HepG2 (cell line): Measurements from ENCODE around the gene NLGN2. TPM values are rescaled to one million over a fixed set of nuclear protein-coding genes. Genes with fewer than 3 reads are reported as not detected.
A peak's percentile ranks its signal among the peaks of the same experiment; 100 is the strongest.

Experiments used
- CEBPZ ChIP-seq: IDR thresholded peaks from 2 replicates; pipeline ENCODE4 v1.6.1; 2012; ENCODE audit warnings: low read length, improper control_type of control experiment
- GMEB1 ChIP-seq: sonication (generic); formaldehyde crosslinking; IDR thresholded peaks from 2 replicates; pipeline ENCODE4 v1.5.1; 2020; ENCODE audit warnings: missing genetic modification reagents, mild to moderate bottlenecking, borderline replicate concordance
- KDM5A ChIP-seq: fragments of 200-600 bp; sonication (generic); IDR thresholded peaks from 2 replicates; pipeline ENCODE4 v1.7.0; 2018; ENCODE audit warnings: antibody characterized with exemption, mild to moderate bottlenecking, low read length, borderline replicate concordance
- MLX ChIP-seq: IDR thresholded peaks from 2 replicates; pipeline ENCODE4 v1.6.1; 2016
- RNF2 ChIP-seq: fragments of 450-650 bp; conservative IDR thresholded peaks from 2 replicates; pipeline ENCODE4 v1.6.1; 2016; ENCODE audit warnings: low read depth
- SIX1 ChIP-seq: sonication (generic); formaldehyde crosslinking; IDR thresholded peaks from 2 replicates; pipeline ENCODE4 v1.4.0; 2020; ENCODE audit warnings: missing genetic modification reagents, borderline replicate concordance
- ZFP36L2 ChIP-seq: sonication (generic); formaldehyde crosslinking; IDR thresholded peaks from 2 replicates; pipeline ENCODE4 v1.4.0; 2020; ENCODE audit warnings: missing genetic modification reagents
- ZNF318 ChIP-seq: sonication (generic); formaldehyde crosslinking; IDR thresholded peaks from 2 replicates; pipeline ENCODE4 v1.4.0; 2020; ENCODE audit warnings: mild to moderate bottlenecking, missing genetic modification reagents
- ZNF704 ChIP-seq: sonication (generic); formaldehyde crosslinking; IDR thresholded peaks from 2 replicates; pipeline ENCODE4 v1.8.1; 2023; ENCODE audit warnings: mild to moderate bottlenecking, inconsistent platforms, moderate library complexity, missing genetic modification reagents, borderline replicate concordance
- ZNF788 ChIP-seq: sonication (generic); formaldehyde crosslinking; IDR thresholded peaks from 2 replicates; pipeline ENCODE4 v1.5.0; 2020; ENCODE audit warnings: mild to moderate bottlenecking, missing genetic modification reagents, borderline replicate concordance
- ZSCAN21 ChIP-seq: sonication (generic); formaldehyde crosslinking; IDR thresholded peaks from 2 replicates; pipeline ENCODE4 v1.8.0; 2022; ENCODE audit warnings: mild to moderate bottlenecking, missing genetic modification reagents, moderate library complexity, borderline replicate concordance
- ZZZ3 ChIP-seq: sonication (generic); formaldehyde crosslinking; IDR thresholded peaks from 2 replicates; pipeline ENCODE4 v1.4.0; 2020; ENCODE audit warnings: missing genetic modification reagents, mild to moderate bottlenecking, borderline replicate concordance
- polyA plus RNA-seq, 8 experiments: library from polyadenylated mRNA; depleted of rRNA in 3 of 8; stranded (reverse) in 7 of 8; unstranded in 1 of 8; fragments of >200 nt; fragmentation: Illumina TruSeq in 4 of 8; extraction: Trizol in 4 of 8; gene quantifications; 2 replicates each; pipeline versions ENCODE4 v1.2.1 to v1.2.3, GENCODE V29; 2011 to 2016; ENCODE audit warnings: low read depth in 4 of 8, missing spikeins in 1 of 8, mixed read lengths in 1 of 8; ENCODE audit not compliant: insufficient read depth in 1 of 8
- total RNA-seq, 5 experiments: library from RNA; depleted of rRNA; stranded (reverse); fragments of >200 nt; fragmentation: Illumina TruSeq; extraction: Trizol; gene quantifications; 2 replicates each; pipeline ENCODE4 v1.2.3, GENCODE V29; 2016; ENCODE audit warnings: low read depth in 1 of 5

NLGN2 gene
- total and polyA plus RNA-seq, 2 of the 13 experiments (the other 11 are each of a cell fraction or from before 2014, with no cell fraction given), result 1.9 to 11.0 TPM

- peak; percentile 30; the same call in 1 of the 2 replicates for TF ChIP-seq ZNF788 (CRISPR knock-in tag)
- no peak for TF ChIP-seq ZFP36L2 (CRISPR knock-in tag)
- TF ChIP-seq ZSCAN21 (CRISPR knock-in tag), result no peak
- no peak for TF ChIP-seq ZNF704 (CRISPR knock-in tag)
- TF ChIP-seq SIX1 (CRISPR knock-in tag), result no peak
- TF ChIP-seq CEBPZ, result no peak
- no peak for TF ChIP-seq MLX (CRISPR knock-in tag)
- no peak; the same call in 1 of the 2 replicates for TF ChIP-seq KDM5A
- TF ChIP-seq RNF2, result peak; percentile 82; the same call in 1 of the 2 replicates
- TF ChIP-seq ZZZ3 (CRISPR knock-in tag), result no peak
- TF ChIP-seq ZNF318 (CRISPR knock-in tag), result no peak
- TF ChIP-seq GMEB1 (CRISPR knock-in tag), result peak; percentile 42; the same call in 1 of the 2 replicates
These were observed 13.0 kb upstream of the NLGN2 start, which contains the start of gene PLSCR3 (continued) for GRCh38 chr17:7394452-7395191.
